ENCODE results near the gene CDC45. TPM values are rescaled to one million over a fixed set of nuclear protein-coding genes. Genes with fewer than 3 reads are reported as not detected.

CDC45 gene
- total RNA-seq, 1 donor from 2014 or later = 3.9 TPM

DNA sequence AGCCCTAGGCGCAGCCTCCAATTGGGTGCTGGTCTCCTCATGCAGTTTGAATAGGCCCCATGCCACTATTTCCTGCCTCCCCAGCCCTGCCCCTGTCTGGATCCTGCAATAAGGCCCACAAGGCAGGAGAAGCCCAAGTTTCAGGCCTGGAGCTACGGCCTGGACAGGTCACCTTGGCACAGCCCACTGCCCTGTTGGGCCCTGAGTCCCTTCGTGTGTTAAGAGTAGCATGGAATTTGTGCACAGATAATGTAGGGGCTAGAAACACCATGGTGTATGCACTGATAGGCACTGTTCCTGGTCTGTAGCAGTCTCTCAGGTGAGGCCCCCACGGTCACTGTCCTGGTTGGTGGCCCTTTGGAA lies 20.1 kb downstream of the CDC45 start:
- Mint-ChIP-seq H3K4me1 (no peaks in the 10 kb centered on the region), H3K9me3 (no peaks in the 10 kb centered on the region), H3K36me3 (ENCODE audit: low read depth) (no peaks in the 10 kb centered on the region), H3K27ac (no peak overlapping the region), H3K4me3 (no peak overlapping the region), H3K27me3 (no peaks in the 10 kb centered on the region)
- intact Hi-C loops (cut with micrococcal nuclease) = no loop called here
- ATAC-seq (ENCODE audit: low read depth) (no peak), DNase-seq (no peak)
- no peak for TF ChIP-seq CTCF (IDR thresholded peaks at IDR 0.05)
- ChIA-PET CTCF (no interaction called here), POLR2A (no interaction called here)

GRCh38 chr22:19501897-19502447 lies 22.3 kb downstream of the CDC45 start:
- CTCF ChIA-PET = no interaction called here
- no peak overlapping the region for H3K27ac Mint-ChIP-seq
- no peak overlapping the region for H3K4me3 Mint-ChIP-seq
- H3K4me1 Mint-ChIP-seq = peaks cover 4% of the 10 kb centered on the region
- H3K36me3 Mint-ChIP-seq (ENCODE audit: low read depth) = no peaks in the 10 kb centered on the region
- ATAC-seq (ENCODE audit: low read depth) = no peak
- H3K9me3 Mint-ChIP-seq = no peaks in the 10 kb centered on the region
- no peak for DNase-seq
- intact Hi-C loops (cut with micrococcal nuclease) = no loop called here
- POLR2A ChIA-PET = no interaction called here
- H3K27me3 Mint-ChIP-seq = no peaks in the 10 kb centered on the region
- no peak for TF ChIP-seq CTCF (IDR thresholded peaks at IDR 0.05)

GRCh38 chr22:19503367-19503766 lies 23.6 kb downstream of the CDC45 start:
- no peak for TF ChIP-seq CTCF (IDR thresholded peaks at IDR 0.05)
- ATAC-seq (ENCODE audit: low read depth) (no peak), DNase-seq (no peak)
- Mint-ChIP-seq H3K4me1 (peaks cover 4% of the 10 kb centered on the region), H3K27me3 (no peaks in the 10 kb centered on the region), H3K4me3 (no peak overlapping the region), H3K9me3 (no peaks in the 10 kb centered on the region), H3K27ac (no peak overlapping the region), H3K36me3 (ENCODE audit: low read depth) (no peaks in the 10 kb centered on the region)
- intact Hi-C loops (cut with micrococcal nuclease) = no loop called here
- CTCF ChIA-PET = no interaction called here
- POLR2A ChIA-PET = no interaction called here

DNA sequence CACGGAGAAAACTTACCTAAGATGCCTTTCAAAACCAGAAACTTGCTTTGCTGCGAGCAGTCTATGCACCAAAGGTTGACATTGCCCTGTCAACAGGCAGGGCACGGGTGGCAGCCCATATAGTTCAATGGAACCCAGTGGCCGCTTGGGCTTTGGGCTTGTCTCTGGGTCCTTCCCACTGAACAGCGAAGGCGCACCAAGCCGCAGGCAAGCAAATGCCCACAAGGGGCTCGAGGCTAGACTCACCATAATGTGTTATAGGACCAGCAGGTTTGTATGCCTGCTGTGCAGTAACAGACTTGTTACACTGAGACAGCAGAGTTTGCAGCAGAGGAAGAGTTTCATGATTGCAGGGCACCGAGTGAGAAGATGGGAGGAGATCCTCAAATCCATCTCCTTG lies 24.1 kb downstream of the CDC45 start:
- Mint-ChIP-seq H3K4me1 (peaks cover 4% of the 10 kb centered on the region), H3K36me3 (ENCODE audit: low read depth) (no peaks in the 10 kb centered on the region), H3K9me3 (no peaks in the 10 kb centered on the region), H3K4me3 (no peak overlapping the region), H3K27ac (no peak overlapping the region), H3K27me3 (no peaks in the 10 kb centered on the region)
- no peak for DNase-seq
- no peak for TF ChIP-seq CTCF (IDR thresholded peaks at IDR 0.05)
- ChIA-PET CTCF (no interaction called here), POLR2A (no interaction called here)
- intact Hi-C loops (cut with micrococcal nuclease) = no loop called here
- no peak for ATAC-seq (ENCODE audit: low read depth)

- peaks cover 4% of the 10 kb centered on the region for H3K4me1 Mint-ChIP-seq
- ATAC-seq (ENCODE audit: low read depth) (no peak), DNase-seq (no peak)
- intact Hi-C loops (cut with micrococcal nuclease) = no loop called here
- no peak overlapping the region for H3K4me3 Mint-ChIP-seq
- no peaks in the 10 kb centered on the region for H3K27me3 Mint-ChIP-seq
- no peak overlapping the region for H3K27ac Mint-ChIP-seq
- CTCF ChIA-PET = no interaction called here
- H3K36me3 Mint-ChIP-seq (ENCODE audit: low read depth) = no peaks in the 10 kb centered on the region
- POLR2A ChIA-PET = no interaction called here
- no peak for TF ChIP-seq CTCF (IDR thresholded peaks at IDR 0.05)
- no peaks in the 10 kb centered on the region for H3K9me3 Mint-ChIP-seq
These were observed 25.4 kb downstream of the CDC45 start for GRCh38 chr22:19504900-19505734.

All from activated B cell treated with CpG ODN at 0.5 μM for 24 hours (primary cell).